T-cell (primary cell): ENCODE results near the gene PTPN2. TPM values are rescaled to one million over a fixed set of nuclear protein-coding genes. Genes with fewer than 3 reads are reported as not detected.
"Not testable (repeated sequence)": the region's sequence is repeated elsewhere in the genome, so short reads cannot be mapped to it uniquely, and the experiment has no call there.

ENCODE experiments used
- ATAC-seq, 4 experiments: fragments of 200-7000 bp in 3 of 4; fragments of 150-1000 bp in 1 of 4; cut with Tn5 transposase; replicated peaks in 1 of 4; 1 replicate in 3 of 4; 2 replicates in 1 of 4; pipeline ENCODE4 v1.10.0; 2021; ENCODE audit warnings: moderate library complexity in 3 of 4, mild to moderate bottlenecking in 2 of 4, moderate number of reproducible peaks in 1 of 4
- CTCF ChIA-PET, 2 donors: fragments of 300-600 bp; sonication (Branson Sonifier 250); formaldehyde crosslinking; loops; one replicate each; lab custom pipeline; 2022; ENCODE audit warnings: antibody characterized with exemption in 2 of 2; lab: Charles Lee
- POLR2A ChIA-PET, 2 donors: fragments of 300-600 bp; sonication (Branson Sonifier 250); formaldehyde crosslinking; loops; one replicate each; lab custom pipeline; 2022; ENCODE audit warnings: antibody characterized with exemption in 2 of 2; lab: Charles Lee
- DNase-seq, 35 experiments: peaks; one replicate each; pipeline versions ENCODE4 v3.0.0 to v3.0.0-alpha.2; 2013 to 2023
- H3K27ac ChIP-seq: one replicate; pipeline ENCODE4 v1.5.1; 2013; ENCODE audit warnings: low read length
- H3K27me3 ChIP-seq, 2 experiments: replicated peaks in 1 of 2; 1 replicate in 1 of 2; 2 replicates in 1 of 2; pipeline versions ENCODE4 v1.6.1 to v1.7.0; 2013; ENCODE audit warnings: low read length in 1 of 2, mixed read lengths in 1 of 2; ENCODE audit not compliant: control insufficient read depth in 2 of 2, insufficient read depth in 2 of 2; ENCODE audit errors: extremely low read depth in 1 of 2
- H3K36me3 ChIP-seq, 2 donors: 1 replicate in 1 of 2; 2 replicates in 1 of 2; pipeline versions ENCODE4 v1.6.1 to v1.7.0; 2013; ENCODE audit warnings: low read length in 1 of 2; ENCODE audit not compliant: control insufficient read depth in 2 of 2, insufficient read depth in 1 of 2; ENCODE audit errors: extremely low read depth in 1 of 2
- H3K4me1 ChIP-seq, 2 experiments: 1 replicate in 1 of 2; 2 replicates in 1 of 2; pipeline versions ENCODE4 v1.6.1 to v1.7.0; 2013; ENCODE audit warnings: low read length in 2 of 2, mixed read lengths in 1 of 2; ENCODE audit not compliant: insufficient read depth in 2 of 2, control insufficient read depth in 1 of 2; ENCODE audit errors: extremely low read depth in 1 of 2
- H3K4me3 ChIP-seq, 2 donors: 1 replicate in 1 of 2; 2 replicates in 1 of 2; pipeline versions ENCODE4 v1.5.1 to v1.7.0; 2013; ENCODE audit warnings: mild to moderate bottlenecking in 2 of 2, low read length in 1 of 2, moderate library complexity in 1 of 2; ENCODE audit not compliant: control insufficient read depth in 1 of 2; ENCODE audit errors: extremely low read depth in 1 of 2
- H3K9me3 ChIP-seq: 2 replicates; pipeline ENCODE4 v1.7.0; 2013
- H3K27ac Mint-ChIP-seq, 2 donors: one replicate each; pipeline ENCODE4 v1.8.0; 2020 to 2021; ENCODE audit warnings: mild to moderate bottlenecking in 2 of 2, mixed read lengths in 2 of 2
- H3K27me3 Mint-ChIP-seq, 2 donors: one replicate each; pipeline ENCODE4 v1.8.0; 2021 to 2022; ENCODE audit warnings: mixed read lengths in 2 of 2
- H3K36me3 Mint-ChIP-seq: one replicate; pipeline ENCODE4 v1.8.0; 2021; ENCODE audit warnings: mixed read lengths
- H3K4me1 Mint-ChIP-seq, 3 donors: one replicate each; pipeline ENCODE4 v1.8.0; 2020 to 2022; ENCODE audit warnings: mixed read lengths in 3 of 3, mild to moderate bottlenecking in 1 of 3
- H3K4me3 Mint-ChIP-seq, 3 donors: one replicate each; pipeline ENCODE4 v1.8.0; 2020 to 2022; ENCODE audit warnings: mild to moderate bottlenecking in 3 of 3, mixed read lengths in 3 of 3, moderate library complexity in 3 of 3
- H3K9me3 Mint-ChIP-seq, 3 donors: one replicate each; pipeline ENCODE4 v1.8.0; 2020 to 2022; ENCODE audit warnings: mixed read lengths in 3 of 3
- WGBS: methylation state at CpG from one replicate; pipeline ENCODE4 v1.1.5; 2013; ENCODE audit warnings: missing lambda C conversion rate; ENCODE audit not compliant: insufficient coverage; 5-methylcytosine and 5-hydroxymethylcytosine counted together
- total RNA-seq, 35 experiments: library from RNA in 6 of 35; stranded (reverse) in 6 of 35; fragments of 120-200 nt in 1 of 35; gene quantifications; one replicate each; pipeline versions ENCODE4 v1.2.1 to v1.2.4 and lab custom pipeline; 2013 to 2026

The PTPN2 gene
- total RNA-seq, 5 donors from 2014 or later (not counting 1 experiment from before 2014, with no cell fraction given) = 44.8 to 78.4 (median 57.2) TPM

GRCh38 chr18:12765586-12765985, 118.5 kb downstream of the PTPN2 start:
- Histone ChIP-seq H3K27me3 (no peaks in the 10 kb centered on the region), H3K4me3 (no peak overlapping the region), H3K36me3 (no peaks in the 10 kb centered on the region), H3K4me1 (peaks cover 0 to 3% of the 10 kb centered on the region in 2 experiments), H3K9me3 (no peaks in the 10 kb centered on the region), H3K27ac (no peak overlapping the region)
- Mint-ChIP-seq H3K4me1 (no peaks in the 10 kb centered on the region), H3K9me3 (no peaks in the 10 kb centered on the region), H3K36me3 (peaks cover 3% of the 10 kb centered on the region), H3K27ac (no peak overlapping the region), H3K27me3 (no peaks in the 10 kb centered on the region), H3K4me3 (no peak overlapping the region)
- DNase-seq (no peak), ATAC-seq (no peak)
- 96% methylated on average over 5 of the region's 11 CpGs for whole genome bisulfite sequencing
- CTCF ChIA-PET = no interaction called here
- POLR2A ChIA-PET = no interaction called here

GRCh38 chr18:12765126-12765525, 118.9 kb downstream of the PTPN2 start:
- Histone ChIP-seq H3K4me1 (peaks cover 0 to 2% of the 10 kb centered on the region in 2 experiments), H3K9me3 (no peaks in the 10 kb centered on the region), H3K4me3 (no peak overlapping the region), H3K27ac (no peak overlapping the region), H3K27me3 (no peaks in the 10 kb centered on the region), H3K36me3 (no peaks in the 10 kb centered on the region)
- Mint-ChIP-seq H3K4me3 (no peak overlapping the region), H3K9me3 (no peaks in the 10 kb centered on the region), H3K4me1 (no peaks in the 10 kb centered on the region), H3K27me3 (no peaks in the 10 kb centered on the region), H3K36me3 (peaks cover 3% of the 10 kb centered on the region), H3K27ac (no peak overlapping the region)
- ATAC-seq = no peak
- WGBS = 97% methylated on average over 6 of the region's 8 CpGs
- no peak for DNase-seq
- ChIA-PET CTCF (interaction anchor here in 1 of 2 donors (0.6 kb wide), 1 partner anchor 138 kb away, joined by 4 read pairs; no protein-coding TSS in a partner anchor), POLR2A (no interaction called here)

GRCh38 chr18:12758566-12758965, 125.5 kb downstream of the PTPN2 start:
- POLR2A ChIA-PET, CTCF ChIA-PET, H3K4me1 Mint-ChIP-seq: not testable (repeated sequence)

GRCh38 chr18:12756619-12757239, 127.3 kb downstream of the PTPN2 start:
- H3K27me3 Mint-ChIP-seq, ATAC-seq, DNase-seq, H3K27me3 ChIP-seq, H3K4me1 ChIP-seq, H3K27ac Mint-ChIP-seq, POLR2A ChIA-PET, H3K9me3 Mint-ChIP-seq, CTCF ChIA-PET, H3K9me3 ChIP-seq, H3K36me3 ChIP-seq, H3K36me3 Mint-ChIP-seq, H3K27ac ChIP-seq, H3K4me3 ChIP-seq, H3K4me3 Mint-ChIP-seq, H3K4me1 Mint-ChIP-seq: not testable (repeated sequence)
- WGBS = 94% methylated on average over 11 of the region's 14 CpGs

More at GRCh38 chr18:12758566-12758965, 125.5 kb downstream of the PTPN2 start:
- not testable (repeated sequence) for H3K27ac Mint-ChIP-seq, H3K4me1 ChIP-seq, ATAC-seq, H3K4me3 Mint-ChIP-seq, H3K4me3 ChIP-seq, H3K9me3 Mint-ChIP-seq, H3K27me3 Mint-ChIP-seq, DNase-seq, H3K27me3 ChIP-seq, H3K36me3 ChIP-seq, H3K9me3 ChIP-seq, H3K27ac ChIP-seq, H3K36me3 Mint-ChIP-seq
- WGBS = 40% methylated on average over 1 of the region's 3 CpGs

GRCh38 chr18:12755606-12756005, 128.4 kb downstream of the PTPN2 start:
- H3K4me1 ChIP-seq, H3K4me3 ChIP-seq, CTCF ChIA-PET, ATAC-seq, H3K27me3 ChIP-seq, H3K9me3 ChIP-seq, H3K4me1 Mint-ChIP-seq, H3K36me3 Mint-ChIP-seq, H3K27me3 Mint-ChIP-seq, H3K4me3 Mint-ChIP-seq, H3K36me3 ChIP-seq, H3K9me3 Mint-ChIP-seq, H3K27ac ChIP-seq, H3K27ac Mint-ChIP-seq, DNase-seq, POLR2A ChIA-PET: not testable (repeated sequence)
- no CpG with 5 or more reads among the region's 6 CpGs for WGBS

GRCh38 chr18:12754511-12754910, 129.5 kb downstream of the PTPN2 start:
- Histone ChIP-seq H3K9me3 (no peaks in the 10 kb centered on the region), H3K4me3 (no peak overlapping the region), H3K36me3 (no peaks in the 10 kb centered on the region), H3K27me3 (no peaks in the 10 kb centered on the region), H3K27ac (no peak overlapping the region), H3K4me1 (peaks cover 6 to 11% of the 10 kb centered on the region in 2 experiments)
- ATAC-seq = no peak
- POLR2A ChIA-PET = no interaction called here
- no CpG with 5 or more reads among the region's 6 CpGs for WGBS
- CTCF ChIA-PET = no interaction called here
- DNase-seq = no peak
- no peaks in the 10 kb centered on the region for H3K27me3 Mint-ChIP-seq
- no peaks in the 10 kb centered on the region for H3K9me3 Mint-ChIP-seq
- no peak overlapping the region for H3K4me3 Mint-ChIP-seq
- no peak overlapping the region for H3K27ac Mint-ChIP-seq
- H3K36me3 Mint-ChIP-seq = peaks cover 6% of the 10 kb centered on the region
- peaks cover 10 to 14% (median 13%) of the 10 kb centered on the region in 3 donors for H3K4me1 Mint-ChIP-seq
